Tibial nerve (tissue), 3 donors: Measurements from ENCODE around the gene OXA1L.

ENCODE experiments used
- POLR2A ChIP-seq, 2 donors: fragments of 450-650 bp; IDR thresholded peaks; one replicate each; pipeline ENCODE4 v1.6.1; 2017; ENCODE audit warnings: antibody characterized with exemption in 2 of 2, mild to moderate bottlenecking in 2 of 2, moderate library complexity in 2 of 2
- TF ChIP-seq, protein P1 (sequence below), 5 experiments: fragments of 200-600 bp in 3 of 5; fragments of 450-650 bp in 2 of 5; sonication (generic) in 3 of 5; IDR thresholded peaks; one replicate each; pipeline ENCODE4 v1.5.1; 2016 to 2019; ENCODE audit warnings: antibody characterized with exemption in 5 of 5, mild to moderate bottlenecking in 3 of 5, moderate library complexity in 2 of 5

DNA sequence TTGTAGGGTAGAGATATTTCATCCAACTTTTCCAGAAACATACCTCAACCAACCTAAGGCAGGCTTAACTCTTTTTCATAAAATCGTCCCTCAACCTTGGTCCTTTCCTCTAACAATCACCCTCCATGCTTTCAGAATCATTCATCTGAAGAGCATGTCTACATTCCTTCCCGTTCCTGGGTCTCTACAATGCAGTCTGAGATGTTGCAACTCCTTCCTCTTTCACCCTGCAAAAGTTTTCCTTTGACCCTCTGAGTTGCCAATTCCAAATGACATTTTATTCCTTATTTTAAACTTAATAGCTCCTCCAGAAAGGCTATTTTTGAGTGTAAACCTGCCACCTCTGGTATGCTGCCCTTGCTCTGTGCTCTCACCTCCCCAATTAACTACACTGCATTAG is 32.0 kb downstream of the OXA1L start:
- TF ChIP-seq, protein P1, sequence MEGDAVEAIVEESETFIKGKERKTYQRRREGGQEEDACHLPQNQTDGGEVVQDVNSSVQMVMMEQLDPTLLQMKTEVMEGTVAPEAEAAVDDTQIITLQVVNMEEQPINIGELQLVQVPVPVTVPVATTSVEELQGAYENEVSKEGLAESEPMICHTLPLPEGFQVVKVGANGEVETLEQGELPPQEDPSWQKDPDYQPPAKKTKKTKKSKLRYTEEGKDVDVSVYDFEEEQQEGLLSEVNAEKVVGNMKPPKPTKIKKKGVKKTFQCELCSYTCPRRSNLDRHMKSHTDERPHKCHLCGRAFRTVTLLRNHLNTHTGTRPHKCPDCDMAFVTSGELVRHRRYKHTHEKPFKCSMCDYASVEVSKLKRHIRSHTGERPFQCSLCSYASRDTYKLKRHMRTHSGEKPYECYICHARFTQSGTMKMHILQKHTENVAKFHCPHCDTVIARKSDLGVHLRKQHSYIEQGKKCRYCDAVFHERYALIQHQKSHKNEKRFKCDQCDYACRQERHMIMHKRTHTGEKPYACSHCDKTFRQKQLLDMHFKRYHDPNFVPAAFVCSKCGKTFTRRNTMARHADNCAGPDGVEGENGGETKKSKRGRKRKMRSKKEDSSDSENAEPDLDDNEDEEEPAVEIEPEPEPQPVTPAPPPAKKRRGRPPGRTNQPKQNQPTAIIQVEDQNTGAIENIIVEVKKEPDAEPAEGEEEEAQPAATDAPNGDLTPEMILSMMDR (IDR thresholded peaks at IDR 0.05): no peak
- TF ChIP-seq POLR2A (IDR thresholded peaks at IDR 0.05): no peak
